ENCODE measurements around the gene AKAP4.

The AKAP4 gene

DNA sequence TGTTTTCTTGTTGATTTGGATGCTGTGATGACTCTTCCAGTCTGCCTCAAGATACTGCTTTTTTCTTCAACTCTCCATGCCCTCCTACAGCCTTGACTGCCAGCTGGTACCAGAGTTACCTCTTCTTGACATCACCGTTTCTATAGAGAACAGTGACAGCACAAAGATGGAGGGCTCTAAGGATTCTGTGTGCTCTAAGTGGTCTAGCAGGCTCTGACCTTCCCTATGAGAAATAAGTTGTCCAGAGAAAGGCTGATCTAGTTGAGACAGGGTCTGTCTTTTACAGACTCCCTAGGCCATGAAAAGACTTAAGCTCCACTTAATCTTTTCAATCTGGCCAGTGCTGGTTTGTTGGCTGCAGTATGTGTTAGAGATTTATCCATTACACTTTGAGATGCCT, at the start of gene AKAP4:
TSS of gene AKAP4 (minus strand) at position 101 of the 400 bp plus-strand sequence. CDS start 118 bp downstream, outside the sequence.
- no peak within 1 kb of the TSS for H3K4me3 ChIP-seq
- DNase-seq (ENCODE audit: low read depth, low spot score): no peak
- H3K27ac ChIP-seq: no peak within 1 kb of the TSS
- no peaks in the 10 kb centered on the region for H3K36me3 ChIP-seq (ENCODE audit: insufficient read depth, low read length)
- TF ChIP-seq EZH2 (IDR thresholded peaks at IDR 0.05): no peak
- H3K9me3 ChIP-seq (ENCODE audit: low read depth, low read length): no peaks in the 10 kb centered on the region
- H3K9ac ChIP-seq (ENCODE audit: insufficient read length): no peak within 1 kb of the TSS

DNA sequence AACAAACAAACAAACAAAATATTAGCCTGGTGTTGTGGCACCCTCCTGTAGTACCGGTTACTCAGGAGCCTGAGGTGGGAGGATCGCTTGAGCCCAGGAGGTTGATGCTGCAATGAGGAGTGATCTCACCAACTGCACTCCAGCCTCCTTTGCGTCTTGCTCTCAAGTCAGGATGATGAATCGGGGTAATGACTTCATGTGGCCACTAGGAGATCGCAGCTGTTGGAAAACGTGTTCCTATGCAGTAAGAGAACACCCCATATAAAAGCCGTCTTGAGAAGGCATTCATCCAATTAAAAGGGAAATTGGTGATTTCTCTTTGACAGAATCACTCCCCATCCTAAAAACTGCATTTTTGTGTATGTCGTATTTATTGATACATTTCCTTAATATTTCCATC, 10.7 kb upstream of the AKAP4 start:
- Histone ChIP-seq H3K4me3 (no peak overlapping the region), H3K9ac (ENCODE audit: insufficient read length) (no peak overlapping the region), H3K36me3 (ENCODE audit: insufficient read depth, low read length) (no peaks in the 10 kb centered on the region), H3K9me3 (ENCODE audit: low read depth, low read length) (no peaks in the 10 kb centered on the region), H3K27ac (no peak overlapping the region)
- DNase-seq (ENCODE audit: low read depth, low spot score): no peak
- no peak for TF ChIP-seq EZH2 (IDR thresholded peaks at IDR 0.05)
- TF ChIP-seq POLR2AphosphoS5 (IDR thresholded peaks at IDR 0.05; ENCODE audit: borderline replicate concordance, low read depth, low read length): no peak
- no peak for TF ChIP-seq FOXP2 (optimal IDR thresholded peaks at IDR 0.05; ENCODE audit: control extremely low read depth, extremely low read length, insufficient read depth)

DNA sequence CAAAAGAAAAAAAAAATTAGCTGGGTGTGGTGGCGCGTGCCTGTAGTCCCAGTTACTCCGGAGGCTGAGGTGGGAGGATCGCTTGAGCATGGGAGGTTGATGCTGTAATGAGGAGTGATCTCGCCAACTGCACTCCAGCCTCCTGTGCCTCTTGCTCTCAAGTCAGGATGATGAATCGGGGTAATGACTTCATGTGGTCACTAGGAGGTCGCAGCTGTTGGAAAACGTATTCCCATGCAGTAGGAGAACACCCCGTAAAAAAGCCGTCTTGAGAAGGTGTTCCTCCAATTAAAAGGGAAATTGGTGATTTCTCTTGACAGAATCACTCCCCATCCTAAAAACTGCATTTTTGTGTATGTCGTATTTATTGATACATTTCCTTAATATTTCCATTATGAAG, 5.9 kb upstream of the AKAP4 start:
- no peak overlapping the region for H3K27ac ChIP-seq
- no peak overlapping the region for H3K4me3 ChIP-seq
- no peak overlapping the region for H3K9ac ChIP-seq (ENCODE audit: insufficient read length)
- H3K9me3 ChIP-seq (ENCODE audit: low read depth, low read length): no peaks in the 10 kb centered on the region
- DNase-seq (ENCODE audit: low read depth, low spot score): no peak
- TF ChIP-seq POLR2AphosphoS5 (IDR thresholded peaks at IDR 0.05; ENCODE audit: borderline replicate concordance, low read depth, low read length) (no peak), FOXP2 (optimal IDR thresholded peaks at IDR 0.05; ENCODE audit: control extremely low read depth, extremely low read length, insufficient read depth) (no peak), EZH2 (IDR thresholded peaks at IDR 0.05) (no peak)
- H3K36me3 ChIP-seq (ENCODE audit: insufficient read depth, low read length): no peaks in the 10 kb centered on the region

DNA sequence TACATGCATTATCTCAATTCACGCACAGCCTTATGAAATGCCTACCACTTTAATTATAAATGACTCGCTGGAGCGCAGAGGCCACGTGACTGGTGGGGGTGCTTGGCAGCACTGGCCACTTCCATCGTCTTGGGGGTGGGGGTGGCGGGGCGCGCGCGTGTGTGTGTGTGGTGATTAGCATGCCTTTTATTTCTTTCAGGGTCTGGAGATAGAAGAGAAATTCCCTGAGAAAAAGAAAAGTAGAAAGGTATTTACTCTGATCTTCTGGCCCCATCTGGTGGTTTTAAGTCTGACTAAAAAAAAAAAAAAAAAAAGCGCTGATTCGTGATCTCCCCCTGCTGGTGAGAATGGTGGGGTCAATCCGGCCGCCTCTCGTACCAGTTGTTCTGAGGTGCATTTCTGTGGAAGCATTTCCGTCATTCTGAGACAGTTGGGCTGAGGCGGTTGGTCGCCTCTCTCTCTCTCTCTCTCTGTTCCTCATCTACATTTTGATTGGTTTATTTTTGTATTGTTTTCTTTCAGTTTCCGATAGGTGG, 3.6 kb upstream of the AKAP4 start, which contains the start of gene CCNB3:
TSS of gene CCNB3 (plus strand) at position 402 of the 536 bp plus-strand sequence. CDS start 80,399 bp downstream, outside the sequence.
- peak within 1 kb of the TSS; percentile 53 for H3K9ac ChIP-seq (ENCODE audit: insufficient read length)
- TF ChIP-seq EZH2 (IDR thresholded peaks at IDR 0.05) (no peak), POLR2AphosphoS5 (IDR thresholded peaks at IDR 0.05; ENCODE audit: borderline replicate concordance, low read depth, low read length) (peak; percentile 20; the same call in 1 of the 2 replicates)
- H3K36me3 ChIP-seq (ENCODE audit: insufficient read depth, low read length): no peaks in the 10 kb centered on the region
- H3K9me3 ChIP-seq (ENCODE audit: low read depth, low read length): no peaks in the 10 kb centered on the region
- peak; percentile 12 for DNase-seq (ENCODE audit: low read depth, low spot score)
- H3K27ac ChIP-seq: no peak within 1 kb of the TSS
- H3K4me3 ChIP-seq: peak within 1 kb of the TSS; percentile 71

- Histone ChIP-seq H3K9me3 (ENCODE audit: low read depth, low read length) (no peaks in the 10 kb centered on the region), H3K4me3 (no peak overlapping the region), H3K9ac (ENCODE audit: insufficient read length) (no peak overlapping the region), H3K36me3 (ENCODE audit: insufficient read depth, low read length) (no peaks in the 10 kb centered on the region), H3K27ac (no peak overlapping the region)
- no peak for TF ChIP-seq FOXP2 (optimal IDR thresholded peaks at IDR 0.05; ENCODE audit: control extremely low read depth, extremely low read length, insufficient read depth)
- no peak for TF ChIP-seq POLR2AphosphoS5 (IDR thresholded peaks at IDR 0.05; ENCODE audit: borderline replicate concordance, low read depth, low read length)
- TF ChIP-seq EZH2 (IDR thresholded peaks at IDR 0.05): no peak
- no peak for DNase-seq (ENCODE audit: low read depth, low spot score)
Observed at GRCh38 chrX:50202539-50202938, 1.7 kb upstream of the AKAP4 start.

GRCh38 chrX:50198348-50198747, 2.5 kb downstream of the AKAP4 start:
- Histone ChIP-seq H3K9ac (ENCODE audit: insufficient read length) (no peak overlapping the region), H3K36me3 (ENCODE audit: insufficient read depth, low read length) (no peaks in the 10 kb centered on the region), H3K4me3 (no peak overlapping the region), H3K27ac (no peak overlapping the region), H3K9me3 (ENCODE audit: low read depth, low read length) (no peaks in the 10 kb centered on the region)
- TF ChIP-seq FOXP2 (optimal IDR thresholded peaks at IDR 0.05; ENCODE audit: control extremely low read depth, extremely low read length, insufficient read depth): no peak
- TF ChIP-seq EZH2 (IDR thresholded peaks at IDR 0.05): no peak
- TF ChIP-seq POLR2AphosphoS5 (IDR thresholded peaks at IDR 0.05; ENCODE audit: borderline replicate concordance, low read depth, low read length): no peak
- DNase-seq (ENCODE audit: low read depth, low spot score): no peak

DNA sequence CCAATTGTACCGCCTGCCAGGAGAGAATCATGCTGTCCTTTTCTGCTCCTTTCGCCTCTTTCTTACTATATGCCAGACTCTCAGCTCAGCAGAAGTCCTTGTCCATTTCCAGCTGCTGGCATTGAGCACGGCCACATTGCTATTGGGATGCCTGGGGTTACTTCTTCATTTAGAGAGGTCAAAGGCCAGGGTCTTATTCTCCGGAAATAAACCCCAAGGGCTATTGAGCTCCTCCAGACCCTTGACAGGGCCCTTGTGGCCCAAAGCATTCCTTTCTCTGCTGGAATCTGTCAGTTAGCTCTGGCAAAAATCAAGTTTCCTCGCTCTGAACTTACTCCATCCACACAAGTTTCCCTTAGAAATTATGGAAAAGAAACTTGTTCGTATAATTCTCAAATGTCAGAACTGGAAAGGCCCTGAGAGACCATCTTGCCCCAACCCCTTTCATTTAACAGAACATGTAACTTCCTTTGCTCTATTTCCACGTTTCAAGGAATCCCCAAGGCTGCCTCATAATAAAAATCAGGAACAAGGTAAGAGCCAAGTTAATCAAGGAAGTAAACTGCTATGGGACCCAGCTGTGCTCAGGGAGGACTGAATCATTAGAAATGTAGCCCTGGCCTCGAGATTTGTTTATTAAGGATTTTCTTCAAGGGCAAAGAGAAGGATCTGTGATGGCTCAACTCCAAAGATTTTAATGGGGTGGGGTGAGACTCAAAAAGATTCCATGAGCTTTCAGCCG, 11.8 kb downstream of the AKAP4 start:
- TF ChIP-seq EZH2 (IDR thresholded peaks at IDR 0.05): no peak
- TF ChIP-seq POLR2AphosphoS5 (IDR thresholded peaks at IDR 0.05; ENCODE audit: borderline replicate concordance, low read depth, low read length): no peak
- no peak for DNase-seq (ENCODE audit: low read depth, low spot score)
- Histone ChIP-seq H3K36me3 (ENCODE audit: insufficient read depth, low read length) (no peaks in the 10 kb centered on the region), H3K4me3 (no peak overlapping the region), H3K27ac (no peak overlapping the region), H3K9ac (ENCODE audit: insufficient read length) (no peak overlapping the region), H3K9me3 (ENCODE audit: low read depth, low read length) (no peaks in the 10 kb centered on the region)

DNA sequence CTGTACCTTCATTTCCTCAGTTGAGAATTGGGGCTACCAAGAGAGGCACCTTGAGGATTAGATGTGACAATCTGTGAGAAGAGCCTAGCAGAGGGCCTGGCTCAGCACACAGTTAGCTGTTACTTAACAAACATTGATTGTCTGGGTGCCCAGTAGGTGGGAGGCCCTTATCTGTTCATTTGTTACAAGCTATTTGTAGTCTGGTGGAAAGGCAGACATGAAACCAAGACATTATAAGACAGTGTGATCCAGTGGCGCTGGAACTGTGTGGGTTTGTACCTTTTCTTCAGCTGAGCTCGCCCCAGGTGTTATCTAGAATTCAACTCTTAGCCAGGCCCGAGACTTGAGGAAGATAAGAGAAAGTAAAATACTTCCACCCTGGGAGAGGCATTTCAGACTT, 16.9 kb downstream of the AKAP4 start:
- H3K36me3 ChIP-seq (ENCODE audit: insufficient read depth, low read length): no peaks in the 10 kb centered on the region
- no peak for TF ChIP-seq EZH2 (IDR thresholded peaks at IDR 0.05)
- TF ChIP-seq FOXP2 (optimal IDR thresholded peaks at IDR 0.05; ENCODE audit: control extremely low read depth, extremely low read length, insufficient read depth): no peak
- no peak for TF ChIP-seq POLR2AphosphoS5 (IDR thresholded peaks at IDR 0.05; ENCODE audit: borderline replicate concordance, low read depth, low read length)
- H3K4me3 ChIP-seq: no peak overlapping the region
- no peak for DNase-seq (ENCODE audit: low read depth, low spot score)
- H3K9me3 ChIP-seq (ENCODE audit: low read depth, low read length): no peaks in the 10 kb centered on the region
- H3K9ac ChIP-seq (ENCODE audit: insufficient read length): no peak overlapping the region
- no peak overlapping the region for H3K27ac ChIP-seq
